ENCODE data around the gene METTL6. TPM values are rescaled to one million over a fixed set of nuclear protein-coding genes. Genes with fewer than 3 reads are reported as not detected.

The METTL6 gene
- polyA plus RNA-seq, 1 donor (not counting 4 experiments of a cell fraction or from before 2014, with no cell fraction given), result 16.3 TPM

DNA sequence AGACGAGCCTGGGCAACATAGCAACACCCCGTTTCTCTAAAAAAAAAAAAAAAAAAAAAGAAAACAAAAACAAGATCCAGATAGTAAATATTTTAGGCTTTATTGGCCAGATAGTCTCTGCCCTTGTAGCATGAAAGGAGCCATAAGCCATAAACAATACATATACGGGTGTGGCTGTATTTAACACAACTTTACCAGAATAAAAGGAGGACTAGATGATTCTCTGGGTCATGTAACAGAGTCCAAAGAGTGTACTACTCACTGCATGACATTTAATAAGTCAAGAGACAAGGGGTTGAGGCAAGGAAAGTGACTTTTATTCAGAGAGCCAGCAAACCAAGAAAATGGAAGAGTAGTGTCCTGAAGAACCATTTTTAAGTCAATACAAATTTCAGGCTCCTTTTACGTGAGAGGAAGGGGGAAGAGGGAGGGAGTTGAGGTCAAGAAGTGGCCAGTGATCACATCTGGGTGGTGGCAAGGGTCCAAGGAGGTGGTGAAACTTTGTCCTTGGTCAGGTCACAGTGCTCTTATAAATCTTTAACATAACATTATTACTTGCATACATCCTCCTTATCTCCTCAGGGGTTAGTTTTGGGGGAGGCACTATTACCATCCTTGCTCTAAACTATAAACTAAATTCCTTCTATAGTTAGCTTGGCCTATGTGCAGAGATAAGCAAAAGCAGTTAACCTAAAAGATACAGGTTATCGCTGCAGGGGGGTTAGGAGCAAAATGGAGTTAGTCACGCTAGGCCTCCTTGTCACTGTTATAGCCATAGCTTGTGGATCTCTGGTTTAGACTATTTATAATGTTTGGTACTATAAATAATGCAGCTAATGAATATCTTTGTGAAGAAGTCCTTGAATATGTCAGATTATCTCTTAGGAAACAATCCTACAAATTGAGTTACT is 46.1 kb downstream of the METTL6 start:
- no peak for FAIRE-seq
- H3K4me3 ChIP-seq (ENCODE audit: control insufficient read depth in 2 of 3, extremely low read depth in 1 of 3, insufficient read depth in 2 of 3, low read depth in 1 of 3, low read length in 3 of 3), result no peak overlapping the region
- H2AFZ ChIP-seq (ENCODE audit: control insufficient read depth, low read length), result no peak overlapping the region
- H3K27me3 ChIP-seq (ENCODE audit: control insufficient read depth, extremely low read depth, insufficient read depth, low read length), result no peaks in the 10 kb centered on the region
- TF ChIP-seq EZH2 (IDR thresholded peaks at IDR 0.05; ENCODE audit: low read length), result no peak
- TF ChIP-seq, protein P1, sequence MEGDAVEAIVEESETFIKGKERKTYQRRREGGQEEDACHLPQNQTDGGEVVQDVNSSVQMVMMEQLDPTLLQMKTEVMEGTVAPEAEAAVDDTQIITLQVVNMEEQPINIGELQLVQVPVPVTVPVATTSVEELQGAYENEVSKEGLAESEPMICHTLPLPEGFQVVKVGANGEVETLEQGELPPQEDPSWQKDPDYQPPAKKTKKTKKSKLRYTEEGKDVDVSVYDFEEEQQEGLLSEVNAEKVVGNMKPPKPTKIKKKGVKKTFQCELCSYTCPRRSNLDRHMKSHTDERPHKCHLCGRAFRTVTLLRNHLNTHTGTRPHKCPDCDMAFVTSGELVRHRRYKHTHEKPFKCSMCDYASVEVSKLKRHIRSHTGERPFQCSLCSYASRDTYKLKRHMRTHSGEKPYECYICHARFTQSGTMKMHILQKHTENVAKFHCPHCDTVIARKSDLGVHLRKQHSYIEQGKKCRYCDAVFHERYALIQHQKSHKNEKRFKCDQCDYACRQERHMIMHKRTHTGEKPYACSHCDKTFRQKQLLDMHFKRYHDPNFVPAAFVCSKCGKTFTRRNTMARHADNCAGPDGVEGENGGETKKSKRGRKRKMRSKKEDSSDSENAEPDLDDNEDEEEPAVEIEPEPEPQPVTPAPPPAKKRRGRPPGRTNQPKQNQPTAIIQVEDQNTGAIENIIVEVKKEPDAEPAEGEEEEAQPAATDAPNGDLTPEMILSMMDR (optimal IDR thresholded peaks at IDR 0.05 in 1 of 3, IDR thresholded peaks at IDR 0.05 in 1 of 3, conservative IDR thresholded peaks at IDR 0.05 in 1 of 3; ENCODE audit: extremely low read depth in 1 of 3, insufficient read depth in 2 of 3, low read length in 3 of 3), result no peak
- H3K4me2 ChIP-seq (ENCODE audit: control insufficient read depth, extremely low read depth, insufficient read depth, low read depth, low read length), result no peak overlapping the region
- no peaks in the 10 kb centered on the region for H3K9me1 ChIP-seq (ENCODE audit: control insufficient read depth, extremely low read depth, insufficient read depth, low read length)
- H3K36me3 ChIP-seq (ENCODE audit: control insufficient read depth in 2 of 2, extremely low read depth in 1 of 2, insufficient read depth in 2 of 2, low read length in 2 of 2), result no peaks in the 10 kb centered on the region
- no peaks in the 10 kb centered on the region for H3K79me2 ChIP-seq (ENCODE audit: control insufficient read depth, insufficient read depth, low read length)
- no peak for DNase-seq (ENCODE audit: low read depth, low spot score)
- no peaks in the 10 kb centered on the region for H3K4me1 ChIP-seq (ENCODE audit: control insufficient read depth, extremely low read depth, insufficient read depth, low read length)
- dilution Hi-C loops (cut with MboI; ENCODE audit: extremely low pct_ligation_motif_present, low sequenced_read_pairs), result no loop called here
- H3K9ac ChIP-seq (ENCODE audit: control insufficient read depth, extremely low read depth, insufficient read depth, low read length), result no peak overlapping the region
- no peak overlapping the region for H3K27ac ChIP-seq (ENCODE audit: control insufficient read depth, insufficient read depth, low read length)
- H4K20me1 ChIP-seq (ENCODE audit: control insufficient read depth, extremely low read depth, insufficient read depth, low read length), result no peaks in the 10 kb centered on the region
- H3K9me3 ChIP-seq (ENCODE audit: control insufficient read depth, low read depth, low read length), result no peaks in the 10 kb centered on the region

DNA sequence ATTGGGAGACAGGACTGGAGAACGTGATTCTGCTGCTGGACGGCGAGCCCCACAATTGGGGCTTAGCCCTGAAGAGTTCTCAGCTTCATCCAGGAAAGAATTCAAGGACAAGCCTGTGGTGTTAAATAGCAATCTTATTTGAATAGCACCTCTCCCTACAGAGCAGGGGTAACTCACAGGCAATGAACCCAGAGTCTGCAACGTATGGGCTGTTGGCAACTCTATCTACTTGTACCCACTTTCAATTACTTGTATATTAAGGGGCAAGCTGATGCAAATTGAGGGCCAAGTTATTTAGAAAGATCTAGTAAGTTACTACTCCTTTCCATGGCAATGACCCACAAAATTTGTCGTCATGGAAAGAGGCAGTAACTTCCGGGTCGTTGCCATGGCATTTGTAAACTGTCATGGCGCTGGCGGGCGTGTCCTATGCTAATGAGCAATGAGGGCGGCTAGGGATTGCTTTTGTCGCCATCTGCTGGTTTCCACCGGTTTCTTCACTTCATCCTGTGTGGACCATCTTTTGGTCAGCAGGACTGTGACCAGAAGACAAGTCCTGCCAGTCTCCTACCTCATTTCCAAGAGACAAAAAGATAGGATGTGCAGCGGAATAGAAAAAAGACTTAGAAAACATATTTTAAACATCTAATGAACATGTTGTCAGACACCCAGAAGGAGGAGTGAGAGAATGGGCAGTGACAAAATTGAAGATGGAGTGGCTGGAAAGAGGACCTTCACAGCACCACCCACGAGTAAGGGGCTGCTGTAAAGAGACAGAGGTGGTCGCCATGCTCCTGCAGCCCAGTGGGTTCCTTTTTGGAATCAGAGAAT is 49.2 kb downstream of the METTL6 start:
- H3K27ac ChIP-seq (ENCODE audit: control insufficient read depth, insufficient read depth, low read length), result peak overlapping the region; percentile 56
- no peaks in the 10 kb centered on the region for H3K9me1 ChIP-seq (ENCODE audit: control insufficient read depth, extremely low read depth, insufficient read depth, low read length)
- H4K20me1 ChIP-seq (ENCODE audit: control insufficient read depth, extremely low read depth, insufficient read depth, low read length), result no peaks in the 10 kb centered on the region
- H3K9ac ChIP-seq (ENCODE audit: control insufficient read depth, extremely low read depth, insufficient read depth, low read length), result no peak overlapping the region
- H3K79me2 ChIP-seq (ENCODE audit: control insufficient read depth, insufficient read depth, low read length), result no peaks in the 10 kb centered on the region
- no peaks in the 10 kb centered on the region for H3K27me3 ChIP-seq (ENCODE audit: control insufficient read depth, extremely low read depth, insufficient read depth, low read length)
- H3K36me3 ChIP-seq (ENCODE audit: control insufficient read depth in 2 of 2, extremely low read depth in 1 of 2, insufficient read depth in 2 of 2, low read length in 2 of 2), result no peaks in the 10 kb centered on the region
- DNase-seq (ENCODE audit: low read depth, low spot score) (peak; percentile 52), FAIRE-seq (peak; percentile 79)
- TF ChIP-seq, protein P1 (optimal IDR thresholded peaks at IDR 0.05 in 1 of 3, IDR thresholded peaks at IDR 0.05 in 1 of 3, conservative IDR thresholded peaks at IDR 0.05 in 1 of 3; ENCODE audit: extremely low read depth in 1 of 3, insufficient read depth in 2 of 3, low read length in 3 of 3), result peak; percentile 82 to 86 (median 85)
- TF ChIP-seq EZH2 (IDR thresholded peaks at IDR 0.05; ENCODE audit: low read length), result no peak
- dilution Hi-C loops (cut with MboI; ENCODE audit: extremely low pct_ligation_motif_present, low sequenced_read_pairs), result no loop called here
- peak overlapping the region; percentile 7 for H3K4me2 ChIP-seq (ENCODE audit: control insufficient read depth, extremely low read depth, insufficient read depth, low read depth, low read length)
- peak overlapping the region; percentile 90 for H2AFZ ChIP-seq (ENCODE audit: control insufficient read depth, low read length)
- no peaks in the 10 kb centered on the region for H3K9me3 ChIP-seq (ENCODE audit: control insufficient read depth, low read depth, low read length)
- no peaks in the 10 kb centered on the region for H3K4me1 ChIP-seq (ENCODE audit: control insufficient read depth, extremely low read depth, insufficient read depth, low read length)
- H3K4me3 ChIP-seq (ENCODE audit: control insufficient read depth in 2 of 3, extremely low read depth in 1 of 3, insufficient read depth in 2 of 3, low read depth in 1 of 3, low read length in 3 of 3), result no peak overlapping the region
